PFSK-1 (cell line): ENCODE results near the gene C16orf74.

ENCODE experiments used
- FOXP2 ChIP-seq: optimal IDR thresholded peaks from 2 replicates; pipeline ENCODE3; 2011; ENCODE audit warnings: borderline replicate concordance, control low read depth, inconsistent platforms; ENCODE audit not compliant: insufficient read depth; ENCODE audit errors: extremely low read length, extremely low read depth
- POLR2AphosphoS5 ChIP-seq: IDR thresholded peaks from 2 replicates; pipeline ENCODE4 v1.6.1; 2012; ENCODE audit warnings: low read depth, mild to moderate bottlenecking, control low read depth, low read length, moderate library complexity
- REST ChIP-seq, 2 experiments: IDR thresholded peaks; 2 replicates each; pipeline versions ENCODE4 v1.6.1 to v1.8.0; 2011 to 2012; ENCODE audit warnings: low read depth in 2 of 2, low read length in 2 of 2, control low read depth in 1 of 2, inconsistent platforms in 1 of 2, mild to moderate bottlenecking in 1 of 2, moderate library complexity in 1 of 2; ENCODE audit not compliant: insufficient read depth in 1 of 2
- SIN3A ChIP-seq: IDR thresholded peaks from 2 replicates; pipeline ENCODE4 v1.6.1; 2012; ENCODE audit warnings: mild to moderate bottlenecking, low read length, moderate library complexity, borderline replicate concordance; ENCODE audit not compliant: insufficient read depth
- TAF1 ChIP-seq: IDR thresholded peaks from 2 replicates; pipeline ENCODE4 v1.6.1; 2012; ENCODE audit warnings: low read length, control low read depth, borderline replicate concordance; ENCODE audit not compliant: insufficient read depth

C16orf74 gene

GRCh38 chr16:85752511-85753420 is 1.9 kb upstream of the C16orf74 start:
- TF ChIP-seq FOXP2 (no peak), POLR2AphosphoS5 (no peak), TAF1 (no peak), SIN3A (no peak), REST (IDR thresholded peaks at IDR 0.05; ENCODE audit: insufficient read depth in 1 of 2, low read depth in 2 of 2, low read length in 2 of 2) (no peak)

- TF ChIP-seq POLR2AphosphoS5 (no peak), REST (IDR thresholded peaks at IDR 0.05; ENCODE audit: insufficient read depth in 1 of 2, low read depth in 2 of 2, low read length in 2 of 2) (no peak), TAF1 (no peak), SIN3A (no peak), FOXP2 (no peak)
Observed at GRCh38 chr16:85751698-85752501, 1.0 kb upstream of the C16orf74 start.

DNA sequence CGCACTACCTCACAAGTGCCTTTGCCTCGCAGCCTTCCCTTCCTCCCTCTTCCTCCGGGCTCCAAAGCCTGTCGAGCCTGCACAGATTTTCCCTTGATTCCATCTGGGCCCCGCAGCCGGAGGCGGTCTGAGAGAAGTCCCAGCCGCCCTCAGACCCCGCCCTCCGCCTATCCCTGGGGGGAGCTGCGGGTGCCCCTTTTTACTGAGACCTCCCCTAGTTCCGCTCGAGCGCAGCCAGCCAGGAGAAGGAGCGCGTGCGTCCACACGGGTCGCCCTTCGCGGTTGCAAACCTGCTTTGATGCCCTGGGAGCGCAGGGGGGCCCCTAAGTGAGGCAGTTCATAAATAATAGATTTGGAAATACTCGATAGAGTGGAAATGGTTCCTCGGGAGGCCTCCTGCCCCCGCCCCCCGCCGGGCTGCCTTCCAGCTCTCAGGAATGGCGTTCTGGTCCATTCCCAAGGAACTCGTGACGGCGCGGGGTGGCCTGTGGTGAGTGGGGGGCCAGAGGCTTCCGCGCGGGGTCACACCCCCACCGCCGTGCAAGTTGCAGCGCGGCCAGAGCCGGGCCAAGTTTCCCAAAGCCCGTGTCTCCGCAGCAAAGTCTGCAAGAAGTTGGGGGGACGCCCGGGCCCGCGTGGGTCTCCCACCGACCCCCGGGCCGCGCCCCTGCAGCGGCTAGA is 610 bp downstream of the C16orf74 start:
- TF ChIP-seq POLR2AphosphoS5 = no peak
- TF ChIP-seq REST (IDR thresholded peaks at IDR 0.05; ENCODE audit: insufficient read depth in 1 of 2, low read depth in 2 of 2, low read length in 2 of 2) = no peak
- no peak for TF ChIP-seq FOXP2
- no peak for TF ChIP-seq TAF1
- no peak for TF ChIP-seq SIN3A

DNA sequence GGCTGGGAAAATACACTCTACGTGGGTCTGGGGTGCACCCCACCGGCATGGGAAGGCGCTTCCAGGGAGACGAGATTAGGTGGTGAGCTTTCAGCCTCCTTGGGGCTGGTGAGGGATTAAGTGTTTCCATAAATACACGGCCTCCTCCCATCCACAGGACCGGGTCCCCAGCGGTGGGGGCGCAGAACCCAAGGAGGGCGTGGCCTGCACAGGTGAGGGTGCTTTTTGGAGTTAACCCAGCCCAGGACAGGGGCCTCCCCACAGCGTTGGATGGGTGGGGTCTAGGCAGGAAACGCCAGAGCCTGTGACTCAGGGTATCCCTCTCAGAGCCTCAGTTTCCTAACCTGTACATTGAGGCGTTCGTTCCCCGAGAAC is 1.1 kb downstream of the C16orf74 start:
- TF ChIP-seq FOXP2 = no peak
- no peak for TF ChIP-seq TAF1
- TF ChIP-seq SIN3A = no peak
- no peak for TF ChIP-seq REST (IDR thresholded peaks at IDR 0.05; ENCODE audit: insufficient read depth in 1 of 2, low read depth in 2 of 2, low read length in 2 of 2)
- no peak for TF ChIP-seq POLR2AphosphoS5
